AG10803 (cell line): ENCODE results near the gene RNMT.
"Not testable (repeated sequence)": the region's sequence is repeated elsewhere in the genome, so short reads cannot be mapped to it uniquely, and the experiment has no call there.

Experiments used
- DNase-seq: peaks from one replicate; pipeline ENCODE4 v3.0.0; 2010; ENCODE audit warnings: low read depth
- H3K4me3 ChIP-seq: 2 replicates; pipeline ENCODE4 v1.5.1; 2011; ENCODE audit warnings: mild to moderate bottlenecking, low read length, control low read depth
- CTCF ChIP-seq: conservative IDR thresholded peaks from 2 replicates; pipeline ENCODE4 v1.5.1; 2011; ENCODE audit warnings: mild to moderate bottlenecking, low read length, control low read depth, inconsistent platforms

RNMT gene

DNA sequence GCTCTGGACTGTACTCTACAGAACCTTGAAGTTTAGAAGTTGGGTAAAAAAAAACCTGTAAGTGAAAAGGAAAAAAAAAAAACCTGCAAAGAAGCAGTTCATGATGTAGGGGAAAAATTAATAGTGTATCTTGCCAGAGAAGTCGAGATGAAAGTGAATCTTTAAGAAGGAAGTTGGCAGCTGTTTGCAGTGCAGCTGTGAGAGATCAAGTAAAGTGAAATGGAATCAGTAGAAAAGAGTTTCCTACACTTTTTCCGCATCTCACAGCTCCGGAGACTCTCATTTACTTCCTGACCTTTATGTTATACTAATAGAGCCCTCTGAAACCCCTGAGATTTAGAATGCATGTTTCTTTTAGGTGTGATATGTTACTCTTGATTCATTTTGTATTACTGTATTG is 19.2 kb downstream of the RNMT start:
- DNase-seq, result no peak
- TF ChIP-seq CTCF, result no peak
- no peak overlapping the region for H3K4me3 ChIP-seq

DNA sequence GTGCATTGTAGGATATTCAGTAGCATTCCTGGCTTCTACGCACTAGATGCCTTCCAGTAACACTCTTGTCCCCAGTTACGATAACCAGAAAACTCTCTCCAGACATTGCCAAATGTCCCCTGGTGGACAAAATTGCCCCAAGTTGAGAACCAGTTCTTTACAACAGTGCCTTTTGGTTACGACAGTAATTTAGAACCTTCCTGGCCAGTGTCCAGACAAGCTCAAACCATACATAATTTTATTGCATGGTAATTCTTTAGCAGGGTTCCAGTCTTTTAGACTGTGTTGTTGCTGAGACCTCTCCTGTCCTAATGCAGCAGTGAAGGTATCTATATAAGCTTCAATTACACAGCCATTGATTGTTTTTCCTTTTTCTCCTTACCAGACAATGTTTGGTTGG is 20.2 kb downstream of the RNMT start:
- no peak overlapping the region for H3K4me3 ChIP-seq
- no peak for TF ChIP-seq CTCF
- DNase-seq, result no peak

- H3K4me3 ChIP-seq, DNase-seq: not testable (repeated sequence)
Observed at GRCh38 chr18:13751599-13751998, 25.1 kb downstream of the RNMT start.

DNA sequence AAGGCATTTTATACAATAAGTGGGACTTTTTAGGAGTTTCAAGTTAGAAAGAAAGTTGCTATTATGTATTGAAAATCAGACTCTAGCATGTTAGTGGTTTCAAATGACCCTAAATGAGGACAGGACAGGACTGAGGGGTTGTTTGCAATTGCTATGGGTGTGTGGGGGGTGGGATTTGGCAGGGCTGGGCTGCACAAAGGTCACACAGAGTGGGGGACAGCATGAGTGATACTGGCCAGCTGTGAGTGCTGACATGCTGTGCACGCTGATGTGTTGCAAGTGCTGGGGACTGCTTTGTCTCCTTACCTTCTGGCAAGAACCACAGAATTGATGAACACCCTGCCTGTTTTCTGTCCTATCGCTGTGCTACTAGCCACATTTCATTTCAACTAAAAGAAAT is 29.8 kb downstream of the RNMT start:
- no peak for TF ChIP-seq CTCF
- H3K4me3 ChIP-seq, result no peak overlapping the region
- DNase-seq, result no peak

GRCh38 chr18:13756671-13757070 is 30.2 kb downstream of the RNMT start:
- no peak for DNase-seq

GRCh38 chr18:13758622-13759021 is 32.1 kb downstream of the RNMT start:
- no peak for TF ChIP-seq CTCF
- no peak overlapping the region for H3K4me3 ChIP-seq
- DNase-seq, result no peak

More at GRCh38 chr18:13756671-13757070, 30.2 kb downstream of the RNMT start:
- H3K4me3 ChIP-seq, result no peak overlapping the region
- TF ChIP-seq CTCF, result no peak

DNA sequence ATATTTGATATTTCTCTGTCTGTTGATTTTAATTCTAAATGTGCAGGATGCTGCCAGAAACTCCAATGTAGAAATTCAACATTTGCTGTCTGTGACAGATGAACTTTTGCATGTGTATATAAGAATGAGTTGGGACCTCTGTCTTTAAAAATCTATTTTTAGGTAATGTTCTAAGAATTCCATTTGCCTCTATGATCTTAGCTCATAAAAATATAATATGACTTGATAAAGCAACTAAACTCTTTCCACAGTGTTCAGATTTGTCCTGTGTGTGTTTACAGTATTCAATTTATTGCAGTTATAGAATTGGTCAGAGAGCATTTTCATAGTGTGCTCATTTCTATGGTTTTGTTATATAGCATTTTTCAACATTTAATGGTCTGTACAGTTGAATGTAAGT is 33.6 kb downstream of the RNMT start:
- H3K4me3 ChIP-seq, result no peak overlapping the region
- no peak for TF ChIP-seq CTCF
- no peak for DNase-seq
